ENCODE data around the gene GLIS1. TPM values are rescaled to one million over a fixed set of nuclear protein-coding genes. Genes with fewer than 3 reads are reported as not detected.

Gene GLIS1
- total and polyA plus RNA-seq, 12 donors = 0.06 to 0.10 (median 0.09) TPM; not detected in 7

DNA sequence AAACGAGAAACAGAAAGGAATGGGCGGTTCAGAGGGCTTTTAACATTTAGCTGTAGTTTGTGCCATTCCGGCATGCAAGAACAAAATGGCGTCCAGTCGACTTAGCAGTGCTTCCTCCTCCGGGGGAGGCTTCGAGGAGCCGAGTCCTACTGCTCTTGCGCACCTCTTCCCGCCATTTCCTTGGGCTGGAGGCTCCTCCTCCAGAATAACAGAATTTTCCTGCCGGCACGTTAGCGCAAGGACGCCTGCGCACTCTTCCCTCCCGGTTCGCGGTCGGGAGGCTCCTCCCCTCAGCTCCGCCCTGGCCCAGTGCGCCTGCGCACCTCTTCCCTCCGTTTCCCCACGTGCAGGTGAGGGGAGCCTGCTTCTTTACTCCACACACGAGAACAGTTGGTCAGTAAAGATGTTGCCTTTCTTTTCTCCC lies 278.7 kb downstream of the GLIS1 start:
- Histone ChIP-seq H3K9me3 (no peaks in the 10 kb centered on the region), H3K4me3 (no peak overlapping the region), H3K27me3 (peaks cover 0 to 22% (median 9%) of the 10 kb centered on the region in 7 donors), H3K4me1 (peaks cover 0 to 8% (median 0%) of the 10 kb centered on the region in 9 donors), H3K36me3 (no peaks in the 10 kb centered on the region), H3K27ac (no peak overlapping the region)
- 94 to 97% methylated on average over 25 of the region's 25 CpGs for WGBS, 2 donors
- DNase-seq (no peak), ATAC-seq (no peak)
- intact Hi-C loops (cut with DNase I) = no loop called here
- TF ChIP-seq, protein P1, sequence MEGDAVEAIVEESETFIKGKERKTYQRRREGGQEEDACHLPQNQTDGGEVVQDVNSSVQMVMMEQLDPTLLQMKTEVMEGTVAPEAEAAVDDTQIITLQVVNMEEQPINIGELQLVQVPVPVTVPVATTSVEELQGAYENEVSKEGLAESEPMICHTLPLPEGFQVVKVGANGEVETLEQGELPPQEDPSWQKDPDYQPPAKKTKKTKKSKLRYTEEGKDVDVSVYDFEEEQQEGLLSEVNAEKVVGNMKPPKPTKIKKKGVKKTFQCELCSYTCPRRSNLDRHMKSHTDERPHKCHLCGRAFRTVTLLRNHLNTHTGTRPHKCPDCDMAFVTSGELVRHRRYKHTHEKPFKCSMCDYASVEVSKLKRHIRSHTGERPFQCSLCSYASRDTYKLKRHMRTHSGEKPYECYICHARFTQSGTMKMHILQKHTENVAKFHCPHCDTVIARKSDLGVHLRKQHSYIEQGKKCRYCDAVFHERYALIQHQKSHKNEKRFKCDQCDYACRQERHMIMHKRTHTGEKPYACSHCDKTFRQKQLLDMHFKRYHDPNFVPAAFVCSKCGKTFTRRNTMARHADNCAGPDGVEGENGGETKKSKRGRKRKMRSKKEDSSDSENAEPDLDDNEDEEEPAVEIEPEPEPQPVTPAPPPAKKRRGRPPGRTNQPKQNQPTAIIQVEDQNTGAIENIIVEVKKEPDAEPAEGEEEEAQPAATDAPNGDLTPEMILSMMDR (IDR thresholded peaks at IDR 0.05) = no peak

DNA sequence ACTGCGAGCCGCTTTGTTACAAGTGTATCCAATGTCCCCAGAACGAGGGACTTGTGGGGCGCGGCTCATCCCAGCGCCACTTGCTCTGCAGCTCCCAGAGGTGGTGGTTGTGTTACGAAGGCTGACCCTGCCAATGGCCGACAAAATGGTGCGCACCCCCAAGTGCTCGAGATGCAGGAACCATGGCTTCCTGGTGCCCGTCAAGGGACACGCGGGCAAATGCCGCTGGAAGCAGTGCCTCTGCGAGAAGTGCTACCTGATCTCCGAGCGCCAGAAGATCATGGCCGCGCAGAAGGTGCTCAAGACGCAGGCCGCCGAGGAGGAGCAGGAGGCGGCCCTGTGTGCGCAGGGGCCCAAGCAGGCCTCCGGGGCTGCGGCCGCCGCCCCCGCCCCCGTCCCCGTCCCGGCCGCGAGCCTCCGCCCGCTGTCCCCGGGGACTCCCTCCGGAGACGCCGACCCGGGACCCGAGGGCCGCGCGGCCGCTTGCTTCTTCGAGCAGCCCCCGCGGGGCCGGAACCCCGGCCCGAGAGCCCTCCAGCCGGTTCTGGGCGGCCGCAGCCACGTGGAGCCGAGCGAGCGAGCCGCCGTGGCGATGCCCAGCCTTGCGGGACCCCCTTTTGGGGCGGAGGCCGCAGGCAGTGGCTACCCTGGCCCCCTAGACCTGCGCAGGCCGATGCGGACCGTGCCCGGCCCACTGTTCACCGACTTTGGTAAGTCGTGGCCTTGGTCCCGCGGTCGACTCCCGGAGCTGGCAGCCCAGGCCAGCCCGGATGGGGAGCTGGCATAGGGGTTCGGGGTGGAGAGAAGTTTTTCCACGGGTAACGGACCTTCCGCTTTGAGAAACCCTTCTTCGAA lies 279.4 kb downstream of the GLIS1 start, which contains the start of gene DMRTB1:
TSS of gene DMRTB1 (plus strand) at position 79 of the 855 bp plus-strand sequence. CDS start at position 134, 55 bp downstream.
- ATAC-seq (no peak), DNase-seq (no peak)
- TF ChIP-seq, protein P1 (IDR thresholded peaks at IDR 0.05) = no peak
- H3K4me3 ChIP-seq = no peak within 1 kb of the TSS
- H3K9me3 ChIP-seq = no peaks in the 10 kb centered on the region
- H3K36me3 ChIP-seq = no peaks in the 10 kb centered on the region
- 87 to 92% methylated on average over 79 to 82 of the region's 82 CpGs for WGBS, 2 donors
- peaks cover 0 to 25% (median 9%) of the 10 kb centered on the region in 7 donors for H3K27me3 ChIP-seq
- H3K27ac ChIP-seq = no peak within 1 kb of the TSS
- intact Hi-C loops (cut with DNase I) = no loop called here
- peaks cover 0 to 8% (median 0%) of the 10 kb centered on the region in 9 donors for H3K4me1 ChIP-seq

DNA sequence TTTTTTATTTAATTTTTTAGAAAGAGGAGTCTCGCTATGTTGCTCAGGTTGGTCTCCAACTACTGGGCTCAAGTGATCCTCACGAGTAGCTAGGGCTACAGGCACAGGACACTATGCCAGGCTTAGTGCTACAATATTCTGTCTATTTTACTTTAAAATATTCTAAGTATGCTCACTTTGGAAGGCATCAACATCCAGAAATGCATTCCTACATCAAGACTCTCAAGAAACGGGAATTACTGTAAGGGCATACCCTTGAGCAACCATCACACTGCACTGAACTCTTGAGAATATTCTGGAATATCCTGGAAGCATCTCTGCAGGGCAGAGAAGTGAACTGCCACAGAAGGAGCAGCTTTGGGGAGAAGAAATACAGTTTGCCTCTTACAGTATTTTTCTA lies 280.3 kb downstream of the GLIS1 start:
- DNase-seq (no peak), ATAC-seq (no peak)
- Histone ChIP-seq H3K27me3 (peaks cover 0 to 34% (median 14%) of the 10 kb centered on the region in 7 donors), H3K27ac (no peak overlapping the region), H3K4me3 (no peak overlapping the region), H3K9me3 (no peaks in the 10 kb centered on the region), H3K4me1 (peaks cover 0 to 8% (median 0%) of the 10 kb centered on the region in 9 donors), H3K36me3 (no peaks in the 10 kb centered on the region)
- TF ChIP-seq, protein P1 (IDR thresholded peaks at IDR 0.05) = no peak
- WGBS, 2 donors = 78 to 83% methylated on average over 3 of the region's 3 CpGs
- intact Hi-C loops (cut with DNase I) = no loop called here

Other genes with a start within 250 kb of the GLIS1 start
- 1 to 10 TPM; 4.2 to 8.0 (median 5.8) TPM for gene NDC1, start 99.1 kb upstream of the GLIS1 start, total RNA-seq
- 1 to 10 TPM; 2.0 to 4.0 TPM for gene NDC1, start 99.1 kb upstream of the GLIS1 start, polyA plus RNA-seq
- 10 to 100 TPM; 10.2 to 20.1 (median 13.2) TPM for gene YIPF1, start 150.6 kb upstream of the GLIS1 start, total RNA-seq
- 10 to 100 TPM in 1 of 2 donors, 1 to 10 TPM in 1; 9.6 to 22.1 TPM for gene YIPF1, start 150.6 kb upstream of the GLIS1 start, polyA plus RNA-seq
- not detected for gene DIO1, start 155.0 kb upstream of the GLIS1 start, total RNA-seq
- not detected for gene DIO1, start 155.0 kb upstream of the GLIS1 start, polyA plus RNA-seq
- gene IFT25, start 206.5 kb upstream of the GLIS1 start, total RNA-seq = 10 to 100 TPM in 6 of 10 donors, 1 to 10 TPM in 4; 7.8 to 16.0 (median 10.7) TPM
- gene IFT25, start 206.5 kb upstream of the GLIS1 start, polyA plus RNA-seq = 10 to 100 TPM in 1 of 2 donors, 1 to 10 TPM in 1; 9.9 to 12.3 TPM
- 10 to 100 TPM; 10.4 to 16.5 (median 14.8) TPM for gene LRRC42, start 207.2 kb upstream of the GLIS1 start, total RNA-seq
- 10 to 100 TPM in 1 of 2 donors, 1 to 10 TPM in 1; 2.9 to 13.2 TPM for gene LRRC42, start 207.2 kb upstream of the GLIS1 start, polyA plus RNA-seq